GM19395 (cell line): ENCODE results near the gene PITPNC1.
"Not testable (repeated sequence)": the region's sequence is repeated elsewhere in the genome, so short reads cannot be mapped to it uniquely, and the experiment has no call there.

ENCODE experiments used
- ATAC-seq: cut with Tn5 transposase; IDR thresholded peaks from one replicate; pipeline ENCODE4 v1.9.1; 2021; ENCODE audit warnings: mild to moderate bottlenecking, moderate library complexity; ENCODE audit not compliant: unreplicated experiment

The PITPNC1 gene

GRCh38 chr17:67479148-67479547 is 102.1 kb downstream of the PITPNC1 start:
- no peak for ATAC-seq

GRCh38 chr17:67480959-67481358 is 103.9 kb downstream of the PITPNC1 start:
- not testable (repeated sequence) for ATAC-seq

- no peak for ATAC-seq
These were observed 104.7 kb downstream of the PITPNC1 start for GRCh38 chr17:67481808-67482207.

GRCh38 chr17:67482764-67483163 is 105.7 kb downstream of the PITPNC1 start:
- no peak for ATAC-seq

- no peak for ATAC-seq
These were observed 107.2 kb downstream of the PITPNC1 start for GRCh38 chr17:67484261-67484660.

- ATAC-seq = no peak
These were observed 108.6 kb downstream of the PITPNC1 start for GRCh38 chr17:67485666-67486065.

GRCh38 chr17:67487506-67487905 is 110.4 kb downstream of the PITPNC1 start:
- ATAC-seq = no peak

- ATAC-seq = no peak
These were observed 111.1 kb downstream of the PITPNC1 start for GRCh38 chr17:67488161-67488560.

- no peak for ATAC-seq
These were observed 111.7 kb downstream of the PITPNC1 start for GRCh38 chr17:67488768-67489167.

- ATAC-seq = no peak
These were observed 112.2 kb downstream of the PITPNC1 start for GRCh38 chr17:67489273-67489672.

- ATAC-seq = no peak
These were observed 113.4 kb downstream of the PITPNC1 start for GRCh38 chr17:67490471-67490870.

- no peak for ATAC-seq
These were observed 114.1 kb downstream of the PITPNC1 start for GRCh38 chr17:67491009-67491680.

- no peak for ATAC-seq
These were observed 114.6 kb downstream of the PITPNC1 start for GRCh38 chr17:67491681-67492024.

- ATAC-seq = no peak
These were observed 115.2 kb downstream of the PITPNC1 start for GRCh38 chr17:67492251-67492740.

- ATAC-seq = no peak
These were observed 115.9 kb downstream of the PITPNC1 start for GRCh38 chr17:67492824-67493517.

GRCh38 chr17:67493812-67494211 is 116.7 kb downstream of the PITPNC1 start:
- ATAC-seq = no peak

- ATAC-seq = not testable (repeated sequence)
These were observed 118.5 kb downstream of the PITPNC1 start for GRCh38 chr17:67495534-67495933.

- ATAC-seq = no peak
These were observed 119.2 kb downstream of the PITPNC1 start for GRCh38 chr17:67496286-67496685.

- no peak for ATAC-seq
These were observed 122.6 kb downstream of the PITPNC1 start for GRCh38 chr17:67499685-67500084.

- no peak for ATAC-seq
These were observed 123.2 kb downstream of the PITPNC1 start for GRCh38 chr17:67500261-67500660.

GRCh38 chr17:67500677-67501300 is 123.7 kb downstream of the PITPNC1 start:
- no peak for ATAC-seq

GRCh38 chr17:67502151-67502550 is 125.1 kb downstream of the PITPNC1 start:
- ATAC-seq = no peak
